Cardiac muscle cell (in vitro differentiated cells and primary cell): Measurements from ENCODE around the gene ACACA. TPM values are rescaled to one million over a fixed set of nuclear protein-coding genes. Genes with fewer than 3 reads are reported as not detected.

Experiments used
- DNase-seq, 2 donors: peaks; one replicate each; pipeline versions ENCODE4 v3.0.0 to v3.0.0-alpha.2; 2010 to 2017; ENCODE audit warnings: low read depth in 1 of 2, low spot score in 1 of 2
- H3K27ac ChIP-seq: fragments of 200-600 bp; sonication (generic); 2 replicates; pipeline ENCODE4 v1.5.1; 2016
- H3K27me3 ChIP-seq: fragments of 200-600 bp; sonication (generic); 2 replicates; pipeline ENCODE4 v1.6.0; 2016; ENCODE audit warnings: control low read depth
- H3K36me3 ChIP-seq: fragments of 200-600 bp; sonication (generic); 2 replicates; pipeline ENCODE4 v1.5.1; 2016; ENCODE audit warnings: control low read depth
- H3K4me1 ChIP-seq: fragments of 200-600 bp; sonication (generic); 2 replicates; pipeline ENCODE4 v1.8.1; 2017; ENCODE audit warnings: low read depth, mild to moderate bottlenecking, mixed run types
- H3K4me3 ChIP-seq: fragments of 200-600 bp; sonication (generic); 2 replicates; pipeline ENCODE4 v1.5.1; 2016; ENCODE audit warnings: mild to moderate bottlenecking
- H3K9me3 ChIP-seq: fragments of 200-600 bp; sonication (generic); 2 replicates; pipeline ENCODE4 v1.5.1; 2017; ENCODE audit warnings: low read depth, mild to moderate bottlenecking, control low read depth
- polyA plus RNA-seq: library from polyadenylated mRNA; unstranded; fragments of >200 nt; fragmentation: Nextera tagmentation; extraction: Ambion mirVana; gene quantifications from 2 replicates; pipeline ENCODE4 v1.2.1, GENCODE V29; 2016
- total RNA-seq: library from RNA; depleted of rRNA; stranded (reverse); fragments of >200 nt; gene quantifications from 2 replicates; pipeline ENCODE4 v1.2.3, GENCODE V29; 2016
- TF ChIP-seq, protein P1 (sequence below): IDR thresholded peaks from 2 replicates; pipeline ENCODE4 v1.5.1; 2012; ENCODE audit warnings: low read depth, mild to moderate bottlenecking, low read length

The ACACA gene
- total and polyA plus RNA-seq, 2 experiments from 2014 or later = 42.5 to 47.6 TPM

- no peak for DNase-seq
- Histone ChIP-seq H3K9me3 (no peaks in the 10 kb centered on the region), H3K27me3 (no peaks in the 10 kb centered on the region), H3K4me3 (no peak overlapping the region), H3K4me1 (peaks cover 7% of the 10 kb centered on the region), H3K36me3 (peaks cover 9% of the 10 kb centered on the region), H3K27ac (no peak overlapping the region)
- TF ChIP-seq, protein P1, sequence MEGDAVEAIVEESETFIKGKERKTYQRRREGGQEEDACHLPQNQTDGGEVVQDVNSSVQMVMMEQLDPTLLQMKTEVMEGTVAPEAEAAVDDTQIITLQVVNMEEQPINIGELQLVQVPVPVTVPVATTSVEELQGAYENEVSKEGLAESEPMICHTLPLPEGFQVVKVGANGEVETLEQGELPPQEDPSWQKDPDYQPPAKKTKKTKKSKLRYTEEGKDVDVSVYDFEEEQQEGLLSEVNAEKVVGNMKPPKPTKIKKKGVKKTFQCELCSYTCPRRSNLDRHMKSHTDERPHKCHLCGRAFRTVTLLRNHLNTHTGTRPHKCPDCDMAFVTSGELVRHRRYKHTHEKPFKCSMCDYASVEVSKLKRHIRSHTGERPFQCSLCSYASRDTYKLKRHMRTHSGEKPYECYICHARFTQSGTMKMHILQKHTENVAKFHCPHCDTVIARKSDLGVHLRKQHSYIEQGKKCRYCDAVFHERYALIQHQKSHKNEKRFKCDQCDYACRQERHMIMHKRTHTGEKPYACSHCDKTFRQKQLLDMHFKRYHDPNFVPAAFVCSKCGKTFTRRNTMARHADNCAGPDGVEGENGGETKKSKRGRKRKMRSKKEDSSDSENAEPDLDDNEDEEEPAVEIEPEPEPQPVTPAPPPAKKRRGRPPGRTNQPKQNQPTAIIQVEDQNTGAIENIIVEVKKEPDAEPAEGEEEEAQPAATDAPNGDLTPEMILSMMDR = no peak
Measured at GRCh38 chr17:37276475-37276874, 130.2 kb downstream of the ACACA start.

- Histone ChIP-seq H3K36me3 (peaks cover 12% of the 10 kb centered on the region), H3K27me3 (no peaks in the 10 kb centered on the region), H3K9me3 (no peaks in the 10 kb centered on the region), H3K4me1 (peaks cover 7% of the 10 kb centered on the region), H3K27ac (peak overlapping the region; percentile 36), H3K4me3 (no peak overlapping the region)
- DNase-seq = no peak
- TF ChIP-seq, protein P1 = no peak
Measured at GRCh38 chr17:37274461-37274860, 132.2 kb downstream of the ACACA start.

DNA sequence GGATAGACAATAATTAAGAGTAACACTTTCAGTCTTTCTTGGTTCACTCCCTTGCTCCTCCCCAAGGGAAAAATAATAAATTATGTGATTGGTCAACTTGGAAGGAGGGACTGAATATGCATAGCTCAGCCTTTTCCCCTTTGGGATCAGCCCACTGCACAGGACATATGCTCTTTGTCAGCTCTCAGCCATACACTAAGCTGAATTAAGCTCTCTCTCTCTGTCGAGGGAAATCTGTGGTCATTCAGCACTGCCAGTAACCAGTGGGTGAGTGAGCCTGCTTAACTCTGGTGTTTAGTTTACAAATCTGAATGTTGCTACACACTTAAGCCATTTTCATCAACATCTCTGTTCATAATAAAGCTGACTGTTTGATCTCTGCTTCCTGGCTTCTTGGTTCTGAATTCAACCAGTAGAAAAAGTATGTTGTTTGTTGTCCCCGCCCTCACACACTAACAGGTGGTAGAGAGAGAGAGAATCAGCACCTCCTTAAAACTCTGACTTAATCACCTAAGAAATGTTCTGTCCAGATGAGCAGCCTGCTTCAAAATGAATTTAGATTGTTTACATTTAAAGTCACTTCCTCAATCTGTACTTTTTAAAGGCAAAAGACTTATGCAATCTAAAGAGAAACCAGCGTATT, 133.1 kb downstream of the ACACA start:
- Histone ChIP-seq H3K4me3 (no peak overlapping the region), H3K27ac (peak overlapping the region; percentile 36), H3K36me3 (peaks cover 12% of the 10 kb centered on the region), H3K27me3 (no peaks in the 10 kb centered on the region), H3K4me1 (peaks cover 7% of the 10 kb centered on the region), H3K9me3 (no peaks in the 10 kb centered on the region)
- peak; percentile 62 to 85 for DNase-seq
- TF ChIP-seq, protein P1 = no peak

DNA sequence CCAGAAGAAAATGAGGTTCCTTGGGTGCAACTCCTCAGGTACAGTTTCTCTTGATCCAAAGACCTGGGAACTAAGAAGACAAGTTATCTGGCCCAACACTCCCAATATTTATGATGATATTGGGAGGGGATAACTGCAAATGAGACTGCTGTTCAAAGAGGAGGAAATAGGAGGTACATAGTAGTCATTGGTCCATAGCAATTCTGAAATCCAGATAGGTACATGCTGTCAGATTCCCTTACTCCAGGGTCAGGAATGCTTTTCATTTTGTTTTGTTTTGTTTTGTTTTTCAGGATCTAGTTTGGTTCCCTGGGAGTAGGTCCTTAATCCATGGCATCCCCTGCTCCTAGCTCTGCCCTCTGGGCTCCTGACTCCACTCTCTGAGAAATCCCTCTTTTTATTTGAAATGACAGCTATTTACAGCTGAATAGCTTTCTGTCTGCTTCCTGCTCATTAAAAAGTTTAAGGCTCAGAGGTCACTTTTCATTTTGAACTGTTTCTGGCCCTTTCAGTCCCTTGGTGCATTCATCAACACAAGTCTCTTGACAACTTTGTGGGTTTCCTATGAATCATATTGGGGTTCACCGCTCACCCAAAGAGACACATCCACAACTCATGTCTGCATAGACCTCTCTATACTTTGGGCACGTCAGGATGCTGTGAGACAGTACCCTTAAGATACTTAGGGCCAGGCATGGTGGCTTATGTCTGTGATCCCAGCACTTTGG, 141.0 kb downstream of the ACACA start:
- Histone ChIP-seq H3K36me3 (peaks cover 50% of the 10 kb centered on the region), H3K27ac (no peak overlapping the region), H3K27me3 (no peaks in the 10 kb centered on the region), H3K9me3 (no peaks in the 10 kb centered on the region), H3K4me3 (no peak overlapping the region), H3K4me1 (no peaks in the 10 kb centered on the region)
- DNase-seq = no peak
- TF ChIP-seq, protein P1 = no peak

DNA sequence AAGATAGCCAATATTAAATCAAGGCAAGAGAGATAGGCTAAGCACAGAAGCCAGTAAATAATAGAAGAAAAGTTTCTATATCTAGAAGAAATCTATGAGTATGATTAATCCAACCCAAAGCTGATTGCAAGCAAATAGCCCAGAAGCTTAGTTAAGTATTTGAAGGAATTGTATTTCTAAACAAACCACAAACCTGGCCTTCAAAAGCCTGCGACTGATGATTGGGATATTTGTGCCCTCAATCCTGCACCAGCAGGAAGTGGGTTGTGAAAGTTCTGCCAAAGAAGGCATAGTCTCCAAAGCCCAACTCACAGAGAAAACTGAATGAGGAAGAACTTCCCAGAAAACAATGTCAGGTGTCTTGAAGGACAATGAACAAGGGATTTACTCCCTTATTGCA, 145.3 kb downstream of the ACACA start:
- Histone ChIP-seq H3K4me1 (no peaks in the 10 kb centered on the region), H3K27me3 (no peaks in the 10 kb centered on the region), H3K4me3 (no peak overlapping the region), H3K36me3 (peaks cover 45% of the 10 kb centered on the region), H3K9me3 (no peaks in the 10 kb centered on the region), H3K27ac (no peak overlapping the region)
- peak in 1 of 2 donors; percentile 50 for DNase-seq
- TF ChIP-seq, protein P1 = no peak
